ENCODE results near the gene RAP1GAP.
"Not testable (repeated sequence)": the region's sequence is repeated elsewhere in the genome, so short reads cannot be mapped to it uniquely, and the experiment has no call there.

The RAP1GAP gene

DNA sequence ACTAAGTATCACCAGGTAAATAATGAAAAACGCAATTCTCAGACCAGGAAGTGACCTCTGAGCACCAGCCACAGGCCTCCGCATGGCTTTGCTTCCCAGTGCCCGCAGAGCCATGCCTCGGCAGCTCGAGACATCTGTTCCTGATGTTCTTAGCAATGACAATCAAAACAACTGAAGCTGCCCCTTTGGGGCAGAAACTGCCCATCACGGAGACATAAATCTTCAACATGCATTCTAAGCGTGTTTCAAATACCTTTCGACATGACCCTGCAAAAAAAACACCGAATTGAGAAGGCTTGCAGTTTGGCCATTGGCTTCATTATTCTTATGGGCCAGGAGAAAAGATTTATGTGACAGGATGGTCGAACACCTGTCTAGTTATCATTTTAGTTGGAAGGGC is 5.8 kb upstream of the RAP1GAP start:
- DNase-seq, result no peak

DNA sequence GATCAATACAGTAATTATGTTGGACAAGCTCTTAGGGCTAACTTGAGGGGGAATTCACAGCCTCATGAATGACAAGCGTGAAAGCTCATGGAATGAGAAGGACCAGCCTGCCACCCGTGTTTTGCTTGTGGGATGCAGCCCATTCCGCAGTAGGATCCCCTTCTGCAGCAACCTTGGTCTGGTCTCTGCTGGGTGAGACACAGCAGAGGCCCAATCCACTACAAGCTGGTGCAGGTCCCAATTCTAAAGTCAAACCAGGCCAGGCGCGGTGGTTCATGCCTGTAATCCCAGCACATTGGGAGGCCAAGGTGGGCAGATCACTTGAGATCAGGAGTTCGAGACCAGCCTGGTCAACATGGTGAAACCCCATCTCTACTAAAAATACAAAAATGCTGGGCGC is 4.7 kb upstream of the RAP1GAP start:
- not testable (repeated sequence) for DNase-seq

DNA sequence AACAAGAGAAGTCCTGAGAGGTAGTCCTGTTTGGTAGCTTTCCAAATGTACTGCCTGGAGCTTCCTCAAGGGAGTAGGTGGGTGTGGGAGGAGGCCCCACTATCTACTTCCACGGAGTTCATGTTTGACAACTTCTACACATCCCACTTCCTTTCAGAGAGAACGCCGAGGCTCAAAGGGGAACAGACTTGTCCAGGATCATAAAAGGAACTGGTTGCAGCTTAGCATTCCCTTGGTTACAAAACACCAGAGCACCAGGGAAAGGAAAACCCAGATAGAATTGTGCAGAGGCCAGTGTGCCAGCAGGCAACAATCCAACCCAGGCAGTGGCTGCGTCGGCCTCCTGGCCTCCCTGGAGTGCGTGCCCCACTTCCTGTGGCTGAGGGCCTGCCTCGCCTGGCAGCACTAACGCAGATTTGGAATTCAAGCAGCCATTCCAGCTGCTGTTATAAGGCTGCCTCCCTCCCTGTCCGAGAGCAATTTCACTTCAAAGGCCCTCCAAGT is 4.2 kb upstream of the RAP1GAP start:
- peak; percentile 54 for DNase-seq

DNA sequence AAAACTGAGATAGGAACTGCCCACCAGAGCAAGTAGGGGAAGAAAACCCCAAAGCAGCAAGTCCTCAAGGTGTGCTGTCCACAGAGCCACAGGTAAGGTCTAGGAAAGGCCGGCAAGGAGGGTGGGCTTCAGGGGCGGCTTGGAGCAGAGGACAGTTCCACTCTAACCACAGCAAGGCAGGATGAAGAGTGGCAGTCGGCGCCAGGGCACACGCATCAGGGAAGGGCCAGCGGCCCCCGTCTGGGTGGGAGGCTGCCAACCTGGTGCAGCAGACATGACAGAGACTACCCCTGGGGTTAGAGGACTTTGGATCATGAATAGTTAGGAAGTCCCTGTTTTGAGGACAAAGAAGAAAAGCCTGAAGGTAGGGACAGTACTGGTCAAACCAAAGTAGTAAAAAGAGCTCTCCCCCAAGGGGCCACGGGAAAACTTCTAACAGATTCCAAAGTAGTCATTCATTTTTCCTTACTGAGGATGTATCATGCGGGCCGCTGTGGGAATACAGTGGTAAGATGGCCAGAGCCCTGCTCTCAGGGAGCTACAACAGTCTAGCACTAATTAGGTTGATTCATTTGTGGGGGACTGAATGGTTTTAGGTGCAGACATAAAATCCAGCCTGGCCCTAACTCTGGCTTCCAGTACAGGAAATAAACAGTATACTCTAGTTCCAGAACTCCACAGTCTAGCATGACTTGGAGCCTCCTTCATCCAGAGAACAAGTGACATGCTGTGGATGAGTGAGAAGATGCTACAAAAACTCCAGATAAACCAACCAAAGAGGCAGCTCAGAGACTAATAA is 3.5 kb upstream of the RAP1GAP start:
- no peak for DNase-seq

DNA sequence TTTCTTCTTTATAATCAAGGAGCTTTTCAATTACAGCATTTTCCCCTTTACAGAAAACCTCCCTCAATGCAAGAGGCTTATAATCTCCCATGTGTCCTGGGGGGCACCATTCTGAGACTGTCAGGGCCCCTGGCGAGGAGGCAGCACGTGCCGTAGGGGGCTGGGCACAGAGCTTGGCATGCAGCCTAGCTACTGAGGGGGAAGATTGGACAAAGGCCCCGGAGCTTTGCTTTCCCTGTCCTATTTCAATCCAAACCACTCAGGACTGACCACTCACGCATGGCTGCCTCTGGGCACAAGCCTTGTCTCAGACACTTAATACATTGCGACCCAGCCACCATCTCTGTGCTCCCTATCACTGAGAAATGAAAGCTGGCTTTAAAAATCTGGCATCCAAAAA is 2.8 kb upstream of the RAP1GAP start:
- DNase-seq, result no peak

DNA sequence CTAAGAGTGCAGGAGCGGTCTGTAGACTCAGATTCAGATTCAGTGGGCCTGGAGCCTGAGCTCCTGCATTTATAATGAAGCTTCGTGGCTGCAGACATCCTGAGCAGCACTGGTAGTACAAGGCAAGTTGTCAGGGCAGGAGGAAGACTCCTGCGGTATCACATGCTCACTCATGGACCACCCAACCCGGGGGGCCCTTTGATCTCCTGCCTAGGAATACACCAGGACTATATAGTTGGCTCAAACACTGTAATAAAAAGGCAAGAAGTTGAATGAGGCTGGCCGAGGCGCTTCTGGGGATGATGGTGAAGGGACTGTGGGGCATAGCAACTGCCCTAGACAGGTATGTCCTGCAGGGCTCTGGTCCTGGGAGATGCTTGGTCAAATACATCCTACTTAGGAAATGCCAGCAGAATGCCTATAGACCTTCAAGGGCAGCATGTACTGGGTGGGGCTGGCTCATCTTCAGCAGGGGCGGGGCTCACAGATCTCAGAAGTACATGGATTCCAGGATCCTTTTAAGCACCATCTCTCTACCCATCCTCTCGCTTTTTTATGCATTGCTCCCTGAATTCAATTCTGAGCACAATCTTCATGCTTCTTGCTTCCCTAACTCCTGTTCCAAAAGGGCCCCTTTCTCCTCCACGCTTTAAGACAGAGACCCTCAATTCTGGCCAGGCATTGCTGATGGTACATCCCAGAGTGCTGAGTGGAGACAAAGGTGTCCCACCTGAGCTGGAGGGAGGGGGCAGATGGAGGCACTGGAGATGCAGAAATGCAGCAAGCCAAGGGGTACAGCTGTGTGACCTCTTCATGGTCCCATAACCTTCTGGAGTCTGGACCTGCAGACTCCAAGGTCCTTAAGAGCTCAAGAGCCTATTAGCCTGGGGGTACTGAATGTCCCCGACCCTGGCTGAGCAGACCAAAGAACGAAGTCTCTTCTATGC is 2.1 kb upstream of the RAP1GAP start:
- no peak for DNase-seq

DNA sequence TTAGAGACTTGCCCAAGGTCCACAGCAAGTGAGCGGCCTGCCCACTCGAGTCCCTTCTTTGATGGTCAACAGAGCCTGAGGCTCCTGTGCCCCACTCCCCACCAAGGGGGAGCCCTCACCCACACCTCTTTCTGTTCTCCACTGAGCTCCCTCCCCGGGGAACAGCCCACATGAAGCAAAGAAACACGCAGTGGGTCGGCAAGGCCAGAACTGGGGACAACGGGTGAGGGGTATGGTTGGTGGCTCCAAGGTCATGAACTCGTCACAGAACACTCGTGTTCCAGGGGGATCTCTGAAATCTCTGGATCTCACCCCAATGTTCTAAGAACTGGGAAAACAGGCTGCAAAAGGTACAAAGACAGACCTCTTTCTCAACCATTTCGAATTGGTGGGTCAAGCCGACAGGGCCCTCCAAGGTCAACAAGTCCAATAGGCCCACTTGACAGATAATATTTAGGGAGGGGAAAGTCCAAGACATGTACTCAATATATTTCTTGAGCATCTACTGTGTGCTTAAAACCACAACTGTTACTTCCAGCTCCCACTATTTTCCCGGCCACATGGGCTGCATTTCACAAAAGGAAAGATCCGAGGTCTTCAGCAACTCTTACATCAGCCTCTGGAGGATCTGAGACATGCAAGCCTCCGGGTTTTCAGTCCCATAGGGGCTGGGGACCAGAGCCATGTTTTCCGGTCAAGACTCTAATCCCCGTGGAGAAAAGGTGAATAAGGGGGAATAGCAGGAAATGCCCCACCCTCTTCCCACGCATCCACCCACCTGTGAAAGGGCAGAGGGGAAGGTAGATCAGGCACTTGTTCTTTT is 1.1 kb upstream of the RAP1GAP start:
- no peak for DNase-seq

GRCh38 chr1:21668951-21669257 is 253 bp downstream of the RAP1GAP start:
- DNase-seq, result peak; percentile 62

DNA sequence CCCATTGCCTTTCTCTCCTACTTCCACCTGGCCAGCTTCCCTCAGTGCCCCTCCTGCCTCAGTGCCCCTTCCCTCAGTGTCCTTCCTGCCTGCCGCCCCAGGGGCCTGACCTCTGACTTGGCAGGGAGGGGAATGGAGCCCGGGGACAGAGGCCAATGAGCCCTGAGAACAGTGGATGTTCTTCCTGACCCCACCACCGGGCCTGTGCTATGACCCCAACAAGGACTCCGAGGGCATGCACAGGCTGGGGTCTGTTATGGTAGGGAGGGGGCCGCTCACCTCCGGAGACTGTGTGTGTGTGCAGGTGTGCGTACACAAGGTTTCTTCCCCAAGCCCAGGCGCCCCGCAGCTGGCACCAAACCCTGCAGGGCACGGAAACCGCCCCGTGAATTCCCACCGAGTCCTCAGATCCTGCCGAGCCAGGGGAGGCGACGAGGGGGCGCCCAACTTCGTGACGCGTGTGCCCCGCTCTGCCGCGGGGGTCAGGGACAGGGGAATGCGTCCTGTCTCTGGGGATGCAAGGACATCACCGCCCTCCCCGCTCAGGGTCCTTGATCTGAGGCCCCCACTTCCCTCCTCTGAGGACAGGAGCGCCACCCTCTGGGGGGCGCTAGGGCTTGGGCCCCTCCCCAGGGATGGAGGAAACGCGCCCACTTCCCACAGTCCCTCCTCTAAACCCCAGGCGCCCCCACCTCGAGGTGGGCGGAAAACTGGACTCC is 766 bp downstream of the RAP1GAP start:
- DNase-seq, result peak; percentile 52

DNA sequence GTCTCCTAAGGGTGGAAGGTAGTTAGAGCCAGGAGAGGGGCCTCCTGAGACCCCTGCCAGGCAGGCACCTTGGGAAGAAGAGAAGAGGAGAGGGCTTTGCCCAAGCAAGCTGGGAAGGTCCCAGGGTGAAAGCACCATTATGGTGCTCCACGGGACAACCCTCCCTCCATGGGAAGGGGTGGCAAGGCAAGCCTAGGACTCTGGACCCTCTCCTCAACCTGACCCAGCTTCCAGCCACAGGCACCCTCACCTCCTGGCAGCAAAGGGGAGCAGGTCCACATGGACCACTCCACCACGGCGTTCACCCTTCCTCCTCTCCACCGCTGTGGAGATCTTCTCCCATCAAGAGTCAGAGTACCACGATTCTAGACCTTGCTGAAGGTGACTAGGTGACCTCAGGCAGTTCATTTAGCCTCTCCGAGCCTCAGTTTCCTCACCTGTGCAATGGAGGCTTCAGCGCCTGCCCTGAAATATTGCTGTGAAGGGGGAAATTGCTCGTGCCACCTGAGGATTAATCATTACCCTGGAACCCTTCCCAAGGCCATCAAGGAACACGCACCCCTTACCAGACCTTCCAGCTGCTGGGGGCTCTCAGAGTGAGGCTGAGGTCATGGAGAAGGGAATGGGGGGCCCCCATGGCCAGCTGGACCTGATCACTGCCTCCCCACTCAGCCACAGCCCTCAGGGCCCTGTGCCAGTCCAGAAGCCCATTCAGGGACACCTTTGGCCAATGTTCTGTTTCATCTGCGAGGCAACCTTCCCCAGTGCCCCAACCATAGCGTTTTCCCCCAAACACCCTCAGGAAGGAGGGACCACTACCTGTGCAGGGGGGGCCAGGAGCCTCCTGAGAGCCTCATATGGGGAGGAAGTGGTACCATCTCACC is 1.6 kb downstream of the RAP1GAP start:
- no peak for DNase-seq

- DNase-seq, result no peak
These were observed 2.4 kb downstream of the RAP1GAP start for GRCh38 chr1:21666576-21667320.

GRCh38 chr1:21665711-21666575 is 3.2 kb downstream of the RAP1GAP start:
- no peak for DNase-seq

DNA sequence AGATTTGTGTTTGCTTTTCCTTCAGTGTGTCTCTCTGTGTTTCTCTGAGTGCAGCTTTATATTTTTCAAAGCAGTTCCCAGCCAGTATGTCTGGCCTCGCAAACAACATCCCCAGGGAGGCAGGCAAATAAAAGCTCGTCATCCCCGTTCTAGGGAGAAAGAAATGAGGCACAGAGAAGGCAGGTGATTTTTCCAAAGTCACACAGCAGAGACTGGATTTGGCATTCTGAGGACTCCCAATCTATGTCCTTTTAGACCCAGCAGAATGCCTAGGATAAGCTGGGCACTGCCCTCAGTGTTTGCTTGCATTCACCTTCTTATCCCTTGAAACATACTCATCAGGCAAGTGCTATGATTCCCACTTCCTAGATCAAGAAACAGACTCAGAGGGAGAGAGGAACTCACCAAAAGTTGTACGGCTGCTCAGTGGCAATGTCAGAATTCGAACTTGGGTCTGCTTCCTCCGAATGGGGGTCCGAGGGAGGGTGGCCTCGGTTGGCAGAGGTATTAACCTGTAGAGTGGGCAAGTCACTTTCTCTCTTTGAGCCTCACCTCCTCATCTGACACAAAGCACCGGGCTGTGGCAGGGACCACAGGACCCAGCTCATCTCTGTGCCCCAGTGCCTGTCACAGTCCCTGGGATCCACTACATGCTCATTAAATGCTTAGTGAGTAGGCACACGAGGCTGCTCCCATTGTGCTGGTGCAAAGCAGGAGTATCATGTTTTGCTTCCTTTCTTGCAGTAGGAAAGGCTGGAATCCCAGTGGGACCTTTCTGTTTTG is 4.2 kb downstream of the RAP1GAP start:
- DNase-seq, result no peak

DNA sequence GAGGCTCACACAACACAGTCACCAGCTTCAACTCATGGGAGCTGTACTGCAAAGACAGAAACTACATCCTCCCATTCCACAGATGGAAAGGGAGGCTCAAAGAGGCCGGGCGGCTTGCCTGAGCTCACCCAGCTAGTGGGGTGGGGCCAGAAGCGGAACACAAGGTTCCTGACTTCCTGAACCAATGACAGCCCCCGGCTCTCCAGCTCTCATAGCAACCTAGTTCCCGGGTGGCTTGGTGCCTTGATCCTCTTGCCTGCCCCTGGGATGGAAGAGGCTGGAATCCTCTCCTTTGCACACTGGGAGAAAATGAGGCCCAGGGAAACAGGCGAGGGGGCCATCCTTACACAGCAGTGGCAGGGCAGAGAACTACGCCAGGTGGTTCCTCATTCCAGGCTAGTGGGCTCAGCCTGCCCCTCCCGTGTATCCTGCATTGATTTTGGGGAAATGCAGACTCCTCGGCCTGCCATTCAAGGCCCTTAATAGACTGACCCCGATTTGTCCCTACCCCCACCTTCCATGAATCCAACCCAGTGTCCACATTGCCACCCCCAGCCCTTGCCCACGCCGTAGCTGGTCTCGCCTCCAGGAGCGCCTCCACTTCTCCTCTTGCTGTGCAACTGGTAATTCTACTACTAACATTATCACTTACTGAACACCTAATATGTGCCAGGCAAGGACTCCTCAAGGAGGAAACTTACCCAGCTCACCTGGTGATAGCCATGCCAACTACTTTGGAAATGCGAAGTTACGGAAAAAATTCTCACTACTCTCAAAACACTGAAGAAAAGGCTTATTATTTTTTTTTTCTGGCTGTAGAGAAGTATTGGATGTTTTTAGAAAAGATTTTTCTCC is 5.0 kb downstream of the RAP1GAP start:
- DNase-seq, result no peak

GRCh38 chr1:21663248-21663950 is 5.8 kb downstream of the RAP1GAP start:
- DNase-seq, result no peak

DNA sequence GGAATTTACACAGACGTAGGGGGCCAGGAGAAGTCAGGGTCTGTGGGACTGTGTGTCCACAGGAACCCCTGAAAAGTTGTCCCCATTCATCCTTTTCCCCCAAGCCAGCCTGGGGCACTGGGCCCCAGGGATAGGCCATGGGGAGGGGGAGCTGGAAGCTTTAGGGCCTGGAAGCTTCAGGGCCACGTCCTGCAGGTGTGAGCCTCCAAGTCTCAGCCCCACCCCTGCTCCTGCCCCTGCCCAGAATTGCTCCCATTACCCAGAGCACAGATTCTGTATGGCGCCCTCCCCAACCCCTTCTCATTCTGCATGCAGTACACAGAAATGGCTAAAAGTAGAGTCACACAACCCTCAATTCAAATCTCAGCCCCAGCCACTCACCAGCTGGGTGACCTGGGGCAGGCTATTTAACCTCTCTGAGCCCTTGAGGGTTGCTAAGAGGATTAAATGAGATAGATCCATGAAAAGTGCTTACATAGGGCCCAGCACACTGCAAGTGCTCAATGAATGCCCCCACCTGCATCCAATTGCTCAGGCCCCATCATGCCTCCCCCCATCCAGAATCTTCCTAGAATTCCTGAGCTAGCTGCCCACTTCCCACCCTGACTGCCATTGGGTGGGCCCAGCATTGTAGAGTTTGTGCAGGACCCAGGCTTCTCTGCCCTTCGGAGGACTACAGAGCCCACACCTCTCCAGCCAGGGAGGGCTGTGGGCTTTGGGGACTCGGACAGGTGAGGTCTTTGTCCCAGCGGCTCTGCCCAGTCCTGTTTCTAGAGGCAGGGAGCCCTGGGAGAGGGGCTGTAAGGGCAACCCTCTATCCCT is 6.5 kb downstream of the RAP1GAP start:
- no peak for DNase-seq

All from islet precursor cell (in vitro differentiated cells).